GM10248 (cell line): Measurements from ENCODE around the gene RAP1GAP2.

Experiments
- CTCF ChIA-PET: fragments of 300-600 bp; sonication (Branson Sonifier 250); formaldehyde crosslinking; extraction: SDS; loops from one replicate; lab custom pipeline; 2021; ENCODE audit warnings: antibody characterized with exemption; lab: Yijun Ruan, JAX
- POLR2A ChIA-PET: fragments of 350-650 bp; sonication (Branson Sonifier 250); formaldehyde crosslinking; extraction: SDS; loops from one replicate; lab custom pipeline; 2020; ENCODE audit warnings: antibody characterized with exemption; lab: Yijun Ruan, JAX
- DNase-seq: peaks from one replicate; pipeline ENCODE4 v3.0.0; 2012; ENCODE audit errors: extremely low spot score
- CTCF ChIP-seq: IDR thresholded peaks from 2 replicates; pipeline ENCODE4 v1.5.1; 2012; ENCODE audit warnings: mild to moderate bottlenecking, low read depth; ENCODE audit errors: extremely low read depth, missing control alignments, control extremely low read depth

RAP1GAP2 gene

GRCh38 chr17:2869604-2870003 is 73.4 kb downstream of the RAP1GAP2 start:
- DNase-seq = no peak

GRCh38 chr17:2871205-2871604 is 75.0 kb downstream of the RAP1GAP2 start:
- ChIA-PET POLR2A (no interaction called here), CTCF (interaction anchor here (1.1 to 1.7 kb wide), 2 partner anchors 23 to 88 kb away, joined by 3 to 4 read pairs; no protein-coding TSS in a partner anchor)
- no peak for DNase-seq
- no peak for TF ChIP-seq CTCF

More at GRCh38 chr17:2869604-2870003, 73.4 kb downstream of the RAP1GAP2 start:
- no peak for TF ChIP-seq CTCF
- ChIA-PET CTCF (interaction anchor here (1.8 kb wide), 1 partner anchor 21 kb away, joined by 4 read pairs; no protein-coding TSS in a partner anchor), POLR2A (no interaction called here)

GRCh38 chr17:2871720-2872119 is 75.5 kb downstream of the RAP1GAP2 start:
- ChIA-PET POLR2A (no interaction called here), CTCF (interaction anchor here (1.1 to 1.7 kb wide), 2 partner anchors 23 to 88 kb away, joined by 3 to 4 read pairs; no protein-coding TSS in a partner anchor)
- DNase-seq = no peak
- TF ChIP-seq CTCF = no peak

- no peak for TF ChIP-seq CTCF
- ChIA-PET CTCF (interaction anchor here (1.7 kb wide), 1 partner anchor 24 kb away, joined by 4 read pairs; no protein-coding TSS in a partner anchor), POLR2A (no interaction called here)
- DNase-seq = no peak
Observed at GRCh38 chr17:2872282-2872681, 76.0 kb downstream of the RAP1GAP2 start.

GRCh38 chr17:2874189-2874686 is 78.0 kb downstream of the RAP1GAP2 start:
- TF ChIP-seq CTCF = no peak
- ChIA-PET CTCF (interaction anchor here (1.3 to 1.4 kb wide), 2 partner anchors 9 to 25 kb away, joined by 3 to 6 read pairs; no protein-coding TSS in a partner anchor), POLR2A (no interaction called here)
- DNase-seq = no peak

GRCh38 chr17:2875608-2876007 is 79.4 kb downstream of the RAP1GAP2 start:
- ChIA-PET CTCF (interaction anchor here (1.3 kb wide), 1 partner anchor 10 kb away, joined by 3 read pairs; no protein-coding TSS in a partner anchor), POLR2A (no interaction called here)
- no peak for DNase-seq
- TF ChIP-seq CTCF = no peak
